Subcutaneous abdominal adipose tissue (tissue), 5 donors: Measurements from ENCODE around the gene ZNF217.
"Not testable (repeated sequence)": the region's sequence is repeated elsewhere in the genome, so short reads cannot be mapped to it uniquely, and the experiment has no call there.

Experiments
- H3K27ac ChIP-seq: one replicate; pipeline ENCODE4 v1.7.0; 2013; ENCODE audit warnings: low read depth, mild to moderate bottlenecking, inconsistent platforms, low read length, moderate library complexity
- H3K27me3 ChIP-seq, 5 donors: one replicate each; pipeline ENCODE4 v1.7.0; 2013; ENCODE audit warnings: low read length in 5 of 5, inconsistent platforms in 1 of 5; ENCODE audit not compliant: control insufficient read depth in 5 of 5, insufficient read depth in 4 of 5
- H3K36me3 ChIP-seq, 5 donors: one replicate each; pipeline ENCODE4 v1.7.0; 2013; ENCODE audit warnings: low read length in 5 of 5; ENCODE audit not compliant: control insufficient read depth in 5 of 5, insufficient read depth in 5 of 5
- H3K4me1 ChIP-seq, 5 donors: one replicate each; pipeline ENCODE4 v1.7.0; 2013; ENCODE audit warnings: low read length in 5 of 5, mild to moderate bottlenecking in 3 of 5, moderate library complexity in 1 of 5; ENCODE audit not compliant: control insufficient read depth in 5 of 5, insufficient read depth in 5 of 5
- H3K4me3 ChIP-seq, 5 donors: one replicate each; pipeline ENCODE4 v1.7.0; 2013; ENCODE audit warnings: low read length in 5 of 5, low read depth in 1 of 5
- H3K9ac ChIP-seq, 5 donors: one replicate each; pipeline ENCODE4 v1.7.0; 2013; ENCODE audit warnings: low read length in 5 of 5, mild to moderate bottlenecking in 4 of 5, moderate library complexity in 3 of 5
- H3K9me3 ChIP-seq, 5 donors: one replicate each; pipeline ENCODE4 v1.7.0; 2013; ENCODE audit warnings: low read length in 5 of 5; ENCODE audit not compliant: control insufficient read depth in 5 of 5
- donor health status: healthy.
- donor health status: healthy.
- donor health status: healthy.
- donor health status: healthy.
- donor health status: healthy.

Gene ZNF217

DNA sequence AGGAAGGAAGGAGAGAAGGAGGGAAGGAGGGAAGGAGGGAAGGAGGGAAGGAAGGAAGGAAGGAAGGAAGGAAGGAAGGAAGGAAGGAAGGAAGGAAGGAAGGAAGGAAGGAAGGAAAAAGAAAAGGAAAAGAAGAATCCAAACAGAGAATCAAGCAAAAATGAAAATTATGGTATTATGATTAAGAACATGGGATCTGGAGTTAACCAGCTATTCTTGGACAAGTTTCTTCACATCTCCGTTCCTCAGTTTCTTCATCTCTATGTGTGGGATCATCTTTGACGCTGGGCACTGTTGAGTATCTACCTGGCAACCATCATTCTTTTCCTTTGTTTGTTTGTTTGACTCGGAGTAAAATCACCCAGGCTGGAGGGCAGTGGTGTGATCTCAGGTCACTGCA, 71.6 kb downstream of the ZNF217 start:
- Histone ChIP-seq H3K36me3 (no peaks in the 10 kb centered on the region), H3K4me1 (peaks cover 0 to 6% (median 0%) of the 10 kb centered on the region in 5 donors), H3K4me3 (no peak overlapping the region), H3K27ac (no peak overlapping the region), H3K27me3 (no peaks in the 10 kb centered on the region), H3K9me3 (no peaks in the 10 kb centered on the region), H3K9ac (no peak overlapping the region)

DNA sequence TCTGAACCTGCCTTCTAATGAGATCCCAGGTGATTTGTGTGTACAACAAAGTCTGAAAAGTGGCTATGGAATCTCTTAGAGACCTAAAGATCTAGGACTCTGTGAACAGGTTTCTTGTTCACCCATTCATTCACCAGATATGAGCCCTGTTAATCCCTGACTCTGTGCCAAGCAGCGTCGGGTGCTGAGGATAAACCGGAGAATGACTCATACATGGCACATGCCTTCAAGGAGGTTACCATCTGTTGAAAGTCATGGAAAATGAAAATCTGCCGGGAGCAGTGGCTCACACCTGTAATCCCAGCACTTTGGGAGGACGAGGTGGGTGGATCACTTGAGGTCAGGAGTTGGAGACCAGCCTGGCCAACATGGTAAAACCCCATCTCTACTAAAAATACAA, 72.2 kb downstream of the ZNF217 start:
- not testable (repeated sequence) for H3K27me3 ChIP-seq, H3K4me3 ChIP-seq, H3K27ac ChIP-seq, H3K4me1 ChIP-seq, H3K9ac ChIP-seq, H3K9me3 ChIP-seq, H3K36me3 ChIP-seq

DNA sequence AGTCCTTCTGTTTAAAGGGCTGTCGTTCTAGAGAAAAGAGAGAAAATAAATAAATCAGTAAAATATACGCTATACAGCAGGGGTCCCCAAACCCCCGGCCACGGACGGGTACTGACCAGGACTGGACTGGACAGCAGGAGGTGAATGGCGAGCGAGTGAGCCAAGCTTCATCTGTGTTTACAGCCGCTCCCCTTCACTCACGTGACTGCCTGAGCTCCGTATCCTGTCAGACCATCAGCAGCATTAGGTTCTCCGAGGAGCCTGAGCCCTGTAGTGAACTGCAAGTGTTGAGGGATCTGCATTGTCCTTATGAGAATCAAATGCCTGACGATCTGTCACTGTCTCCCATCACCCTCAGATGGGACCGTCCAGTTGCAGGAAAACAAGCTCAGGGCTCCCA, 76.5 kb downstream of the ZNF217 start:
- no peaks in the 10 kb centered on the region for H3K27me3 ChIP-seq
- H3K36me3 ChIP-seq = no peaks in the 10 kb centered on the region
- peaks cover 0 to 6% (median 0%) of the 10 kb centered on the region in 5 donors for H3K4me1 ChIP-seq
- H3K9ac ChIP-seq = no peak overlapping the region
- H3K9me3 ChIP-seq = no peaks in the 10 kb centered on the region
- no peak overlapping the region for H3K27ac ChIP-seq
- H3K4me3 ChIP-seq = no peak overlapping the region
